ENCODE data around the gene POLR1F.
"Not testable (repeated sequence)": the region's sequence is repeated elsewhere in the genome, so short reads cannot be mapped to it uniquely, and the experiment has no call there.

The POLR1F gene

DNA sequence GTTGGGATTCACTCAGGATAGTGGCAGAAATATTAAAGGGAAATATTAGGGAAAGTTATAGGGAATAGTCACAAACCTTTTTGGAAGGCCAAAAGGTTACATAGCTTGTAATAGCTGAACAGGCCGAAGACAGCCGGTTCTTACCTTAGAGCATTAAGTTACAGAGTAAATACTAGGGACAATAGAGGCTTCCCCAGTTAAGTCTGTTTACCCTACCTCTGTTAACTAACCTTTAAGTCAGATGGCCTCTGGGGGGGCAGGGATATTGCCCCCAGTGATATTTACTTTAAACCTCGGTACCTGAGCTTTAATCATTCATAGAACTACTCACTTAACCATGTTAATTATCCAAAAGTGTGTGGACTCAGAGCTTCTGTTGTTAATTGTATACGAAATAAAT lies 7.4 kb downstream of the POLR1F start:
- Mint-ChIP-seq H3K4me1 (ENCODE audit: low read depth) (peaks cover 7% of the 10 kb centered on the region), H3K27me3 (no peaks in the 10 kb centered on the region), H3K9me3 (no peaks in the 10 kb centered on the region), H3K27ac (no peak overlapping the region), H3K4me3 (no peak overlapping the region), H3K36me3 (ENCODE audit: low read depth) (peaks cover 36% of the 10 kb centered on the region)
- intact Hi-C loops (cut with micrococcal nuclease), result loop anchor here (10.0 kb wide), 1 partner anchor 413 kb away; no protein-coding TSS in a partner anchor

DNA sequence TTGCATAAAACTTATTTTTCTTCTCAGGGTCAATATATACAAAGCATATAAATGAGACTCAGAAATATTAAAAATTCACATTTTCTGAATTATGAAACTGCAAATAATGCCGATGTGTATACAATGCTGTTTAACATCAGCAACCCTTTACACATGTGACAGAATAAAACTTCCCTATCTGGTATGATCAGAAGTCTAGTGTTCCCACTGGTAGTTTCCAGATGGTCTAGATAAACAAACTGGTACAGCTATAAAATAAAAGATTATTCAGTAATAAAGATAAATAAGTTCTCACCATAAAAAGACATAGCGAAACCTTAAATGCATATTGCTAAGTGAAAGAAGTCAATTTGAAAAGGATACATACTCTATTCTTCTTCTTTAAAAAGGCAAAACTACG lies 7.9 kb downstream of the POLR1F start:
- H3K27ac Mint-ChIP-seq, result no peak overlapping the region
- H3K36me3 Mint-ChIP-seq (ENCODE audit: low read depth), result peaks cover 36% of the 10 kb centered on the region
- H3K4me3 Mint-ChIP-seq, result no peak overlapping the region
- intact Hi-C loops (cut with micrococcal nuclease), result loop anchor here (10.0 kb wide), 1 partner anchor 414 kb away; no protein-coding TSS in a partner anchor
- H3K27me3 Mint-ChIP-seq, result no peaks in the 10 kb centered on the region
- peaks cover 2% of the 10 kb centered on the region for H3K4me1 Mint-ChIP-seq (ENCODE audit: low read depth)
- H3K9me3 Mint-ChIP-seq, result no peaks in the 10 kb centered on the region

GRCh38 chr7:19698331-19698730 lies 10.5 kb downstream of the POLR1F start:
- no peaks in the 10 kb centered on the region for H3K27me3 Mint-ChIP-seq
- H3K27ac Mint-ChIP-seq, result no peak overlapping the region
- peaks cover 31% of the 10 kb centered on the region for H3K36me3 Mint-ChIP-seq (ENCODE audit: low read depth)
- no peaks in the 10 kb centered on the region for H3K4me1 Mint-ChIP-seq (ENCODE audit: low read depth)
- intact Hi-C loops (cut with micrococcal nuclease), result no loop called here
- H3K9me3 Mint-ChIP-seq, result no peaks in the 10 kb centered on the region
- no peak overlapping the region for H3K4me3 Mint-ChIP-seq

GRCh38 chr7:19696926-19697325 lies 11.9 kb downstream of the POLR1F start:
- no peaks in the 10 kb centered on the region for H3K9me3 Mint-ChIP-seq
- intact Hi-C loops (cut with micrococcal nuclease), result no loop called here
- no peaks in the 10 kb centered on the region for H3K4me1 Mint-ChIP-seq (ENCODE audit: low read depth)
- no peak overlapping the region for H3K4me3 Mint-ChIP-seq
- H3K27ac Mint-ChIP-seq, result no peak overlapping the region
- peaks cover 19% of the 10 kb centered on the region for H3K36me3 Mint-ChIP-seq (ENCODE audit: low read depth)
- no peaks in the 10 kb centered on the region for H3K27me3 Mint-ChIP-seq

DNA sequence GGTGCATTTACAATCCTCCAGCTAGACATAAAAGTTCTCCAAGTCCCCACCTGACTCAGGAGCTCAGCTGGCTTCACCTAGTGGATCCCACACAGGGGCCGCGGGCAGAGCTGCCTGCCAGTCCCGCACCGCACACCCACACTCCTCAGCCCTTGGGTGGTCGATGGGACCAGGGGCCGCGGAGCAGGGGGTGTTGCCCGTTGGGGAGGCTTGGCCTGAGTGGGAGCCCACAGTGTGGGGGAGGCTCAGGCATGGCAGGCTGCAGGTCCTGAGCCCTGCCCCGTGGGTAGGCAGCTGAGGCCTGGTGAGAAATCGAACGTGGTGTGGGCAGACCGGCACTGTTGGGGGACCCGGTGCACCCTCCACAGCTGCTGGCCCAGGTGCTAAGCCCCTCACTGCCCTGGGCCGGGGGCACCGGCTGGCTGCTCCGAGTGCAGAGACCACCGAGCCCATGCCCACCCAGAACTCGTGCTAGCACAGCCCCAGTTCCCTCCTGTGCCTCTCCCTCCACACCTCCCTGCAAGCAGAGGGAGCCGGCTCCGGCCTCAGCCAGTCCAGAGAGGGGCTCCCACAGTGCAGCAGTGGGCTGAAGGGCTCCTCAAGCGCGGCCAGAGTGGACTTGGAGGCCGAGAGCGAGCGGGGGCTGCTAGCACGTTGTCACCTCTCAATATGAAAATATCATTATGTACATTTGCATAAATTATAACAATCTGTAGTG lies 16.6 kb downstream of the POLR1F start:
- peaks cover 1% of the 10 kb centered on the region for H3K36me3 Mint-ChIP-seq (ENCODE audit: low read depth)
- H3K27ac Mint-ChIP-seq, result no peak overlapping the region
- H3K27me3 Mint-ChIP-seq, result no peaks in the 10 kb centered on the region
- H3K4me3 Mint-ChIP-seq, result no peak overlapping the region
- intact Hi-C loops (cut with micrococcal nuclease), result no loop called here
- H3K4me1 Mint-ChIP-seq (ENCODE audit: low read depth), result no peaks in the 10 kb centered on the region
- no peaks in the 10 kb centered on the region for H3K9me3 Mint-ChIP-seq

DNA sequence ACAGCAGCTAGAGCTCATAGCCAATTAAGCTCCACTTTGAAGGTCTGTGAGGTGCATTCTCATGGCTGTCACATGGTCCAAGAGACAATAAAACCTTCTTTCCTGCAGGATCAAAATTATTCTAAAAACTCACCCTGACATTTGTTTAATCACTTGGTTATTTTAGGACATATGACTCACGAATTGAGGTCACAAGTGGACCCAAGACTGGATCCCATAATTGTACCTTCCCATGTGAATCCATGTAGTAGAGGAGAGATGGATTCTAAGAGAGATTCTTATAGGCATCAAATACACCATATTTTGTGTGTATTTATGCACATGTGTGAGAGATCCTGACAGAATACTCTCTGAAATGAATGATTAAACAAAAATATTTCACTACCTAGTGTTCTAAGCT lies 18.1 kb downstream of the POLR1F start:
- Mint-ChIP-seq H3K27me3 (no peaks in the 10 kb centered on the region), H3K36me3 (ENCODE audit: low read depth) (no peaks in the 10 kb centered on the region)
- intact Hi-C loops (cut with micrococcal nuclease), result no loop called here

DNA sequence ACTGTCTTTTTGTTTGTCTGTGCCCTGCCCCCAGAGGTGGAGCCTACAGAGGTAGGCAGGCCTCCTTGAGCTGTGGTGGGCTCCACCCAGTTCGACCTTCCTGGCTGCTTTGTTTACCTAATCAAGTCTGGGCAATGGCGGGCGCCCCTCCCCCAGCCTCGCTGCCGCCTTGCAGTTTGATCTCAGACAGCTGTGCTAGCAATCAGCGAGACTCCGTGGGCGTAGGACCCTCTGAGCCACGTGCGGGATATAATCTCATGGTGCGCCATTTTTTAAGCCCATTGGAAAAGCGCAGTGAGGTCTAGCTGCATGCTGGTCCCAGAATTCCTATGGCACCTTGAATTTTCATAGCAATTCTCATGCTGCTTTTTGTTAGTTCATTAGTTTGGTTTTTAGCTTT lies 19.7 kb downstream of the POLR1F start:
- H3K4me1 Mint-ChIP-seq (ENCODE audit: low read depth); H3K27me3 Mint-ChIP-seq; intact Hi-C loops (cut with micrococcal nuclease); H3K36me3 Mint-ChIP-seq (ENCODE audit: low read depth); H3K27ac Mint-ChIP-seq; H3K9me3 Mint-ChIP-seq; H3K4me3 Mint-ChIP-seq: not testable (repeated sequence)

More for the DNA sequence above, 18.1 kb downstream of the POLR1F start:
- H3K4me1 Mint-ChIP-seq (ENCODE audit: low read depth), result no peaks in the 10 kb centered on the region
- H3K4me3 Mint-ChIP-seq, result no peak overlapping the region
- H3K9me3 Mint-ChIP-seq, result no peaks in the 10 kb centered on the region
- H3K27ac Mint-ChIP-seq, result no peak overlapping the region

DNA sequence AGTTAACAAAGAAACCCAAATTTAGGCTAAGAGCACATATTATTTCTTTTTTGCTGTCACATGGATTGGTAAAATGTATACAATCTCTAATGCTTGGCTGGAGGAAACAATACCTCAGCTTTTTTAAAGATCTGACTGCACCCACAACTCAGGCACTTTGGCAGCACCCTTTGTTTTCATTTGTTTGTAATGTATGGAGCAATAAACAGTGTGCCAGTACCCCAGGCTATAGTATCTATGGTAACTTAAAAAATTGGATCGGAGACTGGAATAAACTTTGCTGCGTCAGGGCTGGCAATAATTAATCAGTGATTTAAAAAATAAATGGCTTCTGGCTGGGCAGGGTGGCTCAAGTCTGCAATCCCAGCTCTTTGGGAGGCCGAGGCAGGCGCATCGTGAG lies 27.2 kb downstream of the POLR1F start:
- Mint-ChIP-seq H3K9me3 (peaks cover 8% of the 10 kb centered on the region), H3K27me3 (no peaks in the 10 kb centered on the region), H3K36me3 (ENCODE audit: low read depth) (no peaks in the 10 kb centered on the region), H3K4me1 (ENCODE audit: low read depth) (peaks cover 6% of the 10 kb centered on the region), H3K27ac (no peak overlapping the region), H3K4me3 (no peak overlapping the region)
- intact Hi-C loops (cut with micrococcal nuclease), result no loop called here

GRCh38 chr7:19677180-19677579 lies 31.7 kb downstream of the POLR1F start:
- intact Hi-C loops (cut with micrococcal nuclease), result no loop called here
- no peak overlapping the region for H3K4me3 Mint-ChIP-seq

GRCh38 chr7:19675816-19676215 lies 33.0 kb downstream of the POLR1F start:
- H3K27ac Mint-ChIP-seq, result no peak overlapping the region
- intact Hi-C loops (cut with micrococcal nuclease), result no loop called here
- no peaks in the 10 kb centered on the region for H3K36me3 Mint-ChIP-seq (ENCODE audit: low read depth)
- no peaks in the 10 kb centered on the region for H3K9me3 Mint-ChIP-seq
- H3K4me3 Mint-ChIP-seq, result no peak overlapping the region
- H3K4me1 Mint-ChIP-seq (ENCODE audit: low read depth), result peaks cover 12% of the 10 kb centered on the region
- no peaks in the 10 kb centered on the region for H3K27me3 Mint-ChIP-seq

More at GRCh38 chr7:19677180-19677579, 31.7 kb downstream of the POLR1F start:
- Mint-ChIP-seq H3K36me3 (ENCODE audit: low read depth) (no peaks in the 10 kb centered on the region), H3K9me3 (peaks cover 3% of the 10 kb centered on the region), H3K4me1 (ENCODE audit: low read depth) (peaks cover 12% of the 10 kb centered on the region), H3K27me3 (no peaks in the 10 kb centered on the region), H3K27ac (peak overlapping the region; percentile 70)

GRCh38 chr7:19674266-19674960 lies 34.4 kb downstream of the POLR1F start:
- Mint-ChIP-seq H3K27me3 (no peaks in the 10 kb centered on the region), H3K4me3 (no peak overlapping the region), H3K9me3 (no peaks in the 10 kb centered on the region), H3K4me1 (ENCODE audit: low read depth) (peaks cover 12% of the 10 kb centered on the region), H3K36me3 (ENCODE audit: low read depth) (no peaks in the 10 kb centered on the region), H3K27ac (no peak overlapping the region)
- intact Hi-C loops (cut with micrococcal nuclease), result no loop called here

GRCh38 chr7:19670806-19671205 lies 38.0 kb downstream of the POLR1F start:
- no peak overlapping the region for H3K4me3 Mint-ChIP-seq
- H3K36me3 Mint-ChIP-seq (ENCODE audit: low read depth), result no peaks in the 10 kb centered on the region
- intact Hi-C loops (cut with micrococcal nuclease), result no loop called here
- H3K9me3 Mint-ChIP-seq, result no peaks in the 10 kb centered on the region
- no peak overlapping the region for H3K27ac Mint-ChIP-seq
- H3K27me3 Mint-ChIP-seq, result no peaks in the 10 kb centered on the region
- peaks cover under 1% of the 10 kb centered on the region for H3K4me1 Mint-ChIP-seq (ENCODE audit: low read depth)

GRCh38 chr7:19665399-19666008 lies 43.3 kb downstream of the POLR1F start:
- Mint-ChIP-seq H3K4me1 (ENCODE audit: low read depth) (no peaks in the 10 kb centered on the region), H3K27ac (no peak overlapping the region), H3K27me3 (no peaks in the 10 kb centered on the region), H3K36me3 (ENCODE audit: low read depth) (no peaks in the 10 kb centered on the region), H3K9me3 (no peaks in the 10 kb centered on the region), H3K4me3 (no peak overlapping the region)
- intact Hi-C loops (cut with micrococcal nuclease), result loop anchor here (2.0 to 5.0 kb wide), 2 partner anchors 543 to 1313 kb away; no protein-coding TSS in a partner anchor

- Mint-ChIP-seq H3K36me3 (ENCODE audit: low read depth) (no peaks in the 10 kb centered on the region), H3K4me3 (no peak overlapping the region), H3K27me3 (no peaks in the 10 kb centered on the region), H3K4me1 (ENCODE audit: low read depth) (no peaks in the 10 kb centered on the region), H3K9me3 (no peaks in the 10 kb centered on the region), H3K27ac (no peak overlapping the region)
- intact Hi-C loops (cut with micrococcal nuclease), result loop anchor here (2.0 kb wide), 1 partner anchor 541 kb away; no protein-coding TSS in a partner anchor
These were observed 44.9 kb downstream of the POLR1F start for GRCh38 chr7:19663816-19664462.
